Kidney capillary endothelial cell (primary cell): ENCODE results near the gene LAYN.

Experiments used
- DNase-seq: peaks from one replicate; pipeline ENCODE4 v3.0.0-alpha.2; 2018; ENCODE audit warnings: low spot score

Gene LAYN

GRCh38 chr11:111561791-111562325 lies 21.3 kb downstream of the LAYN start:
- no peak for DNase-seq

- DNase-seq = no peak
Measured at GRCh38 chr11:111562692-111563389, 22.3 kb downstream of the LAYN start.

- DNase-seq = peak; percentile 74
Measured at GRCh38 chr11:111565114-111565720, 24.7 kb downstream of the LAYN start.

- DNase-seq = no peak
Measured at GRCh38 chr11:111566324-111566723, 25.8 kb downstream of the LAYN start.

- no peak for DNase-seq
Measured at GRCh38 chr11:111569476-111569875, 29.0 kb downstream of the LAYN start.

- DNase-seq = no peak
Measured at GRCh38 chr11:111570796-111571195, 30.3 kb downstream of the LAYN start.

- DNase-seq = no peak
Measured at GRCh38 chr11:111571829-111572501, 31.4 kb downstream of the LAYN start.

GRCh38 chr11:111572581-111572980 lies 32.1 kb downstream of the LAYN start:
- no peak for DNase-seq

- no peak for DNase-seq
Measured at GRCh38 chr11:111573821-111574249, 33.3 kb downstream of the LAYN start.

- DNase-seq = no peak
Measured at GRCh38 chr11:111574373-111575225, 34.1 kb downstream of the LAYN start.

- no peak for DNase-seq
Measured at GRCh38 chr11:111575740-111576139, 35.2 kb downstream of the LAYN start.

GRCh38 chr11:111577821-111578220 lies 37.3 kb downstream of the LAYN start:
- DNase-seq = no peak

GRCh38 chr11:111581341-111581740 lies 40.8 kb downstream of the LAYN start:
- no peak for DNase-seq

GRCh38 chr11:111582163-111582562 lies 41.6 kb downstream of the LAYN start:
- no peak for DNase-seq

- DNase-seq = no peak
Measured at GRCh38 chr11:111582881-111583280, 42.4 kb downstream of the LAYN start.

- DNase-seq = peak; percentile 48
Measured at GRCh38 chr11:111585371-111585770, 44.9 kb downstream of the LAYN start.

- DNase-seq = peak; percentile 41
Measured at GRCh38 chr11:111586388-111586831, 45.9 kb downstream of the LAYN start.

GRCh38 chr11:111589114-111589513 lies 48.6 kb downstream of the LAYN start:
- DNase-seq = no peak

GRCh38 chr11:111589886-111590499 lies 49.5 kb downstream of the LAYN start:
- no peak for DNase-seq

- DNase-seq = no peak
Measured at GRCh38 chr11:111591187-111591960, 50.9 kb downstream of the LAYN start.

GRCh38 chr11:111592491-111592890 lies 52.0 kb downstream of the LAYN start:
- no peak for DNase-seq
